ENCODE results near the gene CDRT15L2.
"Not testable (repeated sequence)": the region's sequence is repeated elsewhere in the genome, so short reads cannot be mapped to it uniquely, and the experiment has no call there.

DNA sequence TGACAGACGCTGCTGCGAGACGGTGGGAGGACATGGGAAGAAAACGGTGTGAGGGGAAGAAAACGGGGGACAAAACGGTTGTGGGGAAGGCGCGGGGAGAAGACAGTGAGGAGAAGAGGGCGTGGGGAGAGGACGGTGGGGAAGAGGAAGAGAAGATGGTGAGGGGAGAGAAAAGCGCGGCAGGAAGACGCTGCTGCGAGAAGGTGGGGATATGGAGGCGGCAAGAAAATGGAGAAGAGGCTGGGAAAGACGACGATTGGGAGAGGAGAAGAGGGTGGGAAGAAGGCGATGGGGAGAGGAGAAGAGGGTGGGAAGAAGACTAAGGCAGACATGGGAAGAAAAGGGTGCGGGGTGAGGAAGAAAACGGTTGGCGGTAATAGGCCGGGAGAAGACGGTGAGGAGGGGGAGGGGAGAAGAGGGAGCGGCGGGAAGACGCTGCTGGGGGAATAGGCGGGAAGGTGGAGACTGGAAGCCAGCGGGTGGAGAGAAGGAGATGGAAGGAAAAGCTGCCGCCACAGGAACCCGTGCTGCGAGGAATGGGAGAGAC, 46.9 kb upstream of the CDRT15L2 start:
- TF ChIP-seq, protein P1, sequence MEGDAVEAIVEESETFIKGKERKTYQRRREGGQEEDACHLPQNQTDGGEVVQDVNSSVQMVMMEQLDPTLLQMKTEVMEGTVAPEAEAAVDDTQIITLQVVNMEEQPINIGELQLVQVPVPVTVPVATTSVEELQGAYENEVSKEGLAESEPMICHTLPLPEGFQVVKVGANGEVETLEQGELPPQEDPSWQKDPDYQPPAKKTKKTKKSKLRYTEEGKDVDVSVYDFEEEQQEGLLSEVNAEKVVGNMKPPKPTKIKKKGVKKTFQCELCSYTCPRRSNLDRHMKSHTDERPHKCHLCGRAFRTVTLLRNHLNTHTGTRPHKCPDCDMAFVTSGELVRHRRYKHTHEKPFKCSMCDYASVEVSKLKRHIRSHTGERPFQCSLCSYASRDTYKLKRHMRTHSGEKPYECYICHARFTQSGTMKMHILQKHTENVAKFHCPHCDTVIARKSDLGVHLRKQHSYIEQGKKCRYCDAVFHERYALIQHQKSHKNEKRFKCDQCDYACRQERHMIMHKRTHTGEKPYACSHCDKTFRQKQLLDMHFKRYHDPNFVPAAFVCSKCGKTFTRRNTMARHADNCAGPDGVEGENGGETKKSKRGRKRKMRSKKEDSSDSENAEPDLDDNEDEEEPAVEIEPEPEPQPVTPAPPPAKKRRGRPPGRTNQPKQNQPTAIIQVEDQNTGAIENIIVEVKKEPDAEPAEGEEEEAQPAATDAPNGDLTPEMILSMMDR (IDR thresholded peaks at IDR 0.05): not testable (repeated sequence)
- not testable (repeated sequence) for TF ChIP-seq POLR2A (IDR thresholded peaks at IDR 0.05)

All from testis (tissue), 2 donors.